ENCODE measurements around the gene GMIP. TPM values are rescaled to one million over a fixed set of nuclear protein-coding genes. Genes with fewer than 3 reads are reported as not detected.

Gene GMIP
- total and polyA plus RNA-seq, 2 of the 13 experiments (the other 11 are each of a cell fraction or from before 2014, with no cell fraction given) = 1.5 to 1.8 TPM

GRCh38 chr19:19643158-19644053 lies at the start of gene GMIP (continued):
- TF ChIP-seq ZBTB20 (CRISPR knock-in tag; IDR thresholded peaks at IDR 0.05; ENCODE audit: borderline replicate concordance, low read depth) (no peak), ZNF678 (CRISPR knock-in tag; IDR thresholded peaks at IDR 0.05) (no peak), ZNF550 (CRISPR knock-in tag; IDR thresholded peaks at IDR 0.05; ENCODE audit: borderline replicate concordance) (0 out of 2 replicates have a peak, but pooled peaks have one; percentile 12), PHF8 (CRISPR knock-in tag; IDR thresholded peaks at IDR 0.05) (peak; percentile 54; the same call in 1 of the 2 replicates), CBX5 (CRISPR knock-in tag; IDR thresholded peaks at IDR 0.05; ENCODE audit: borderline replicate concordance) (no peak), KLF16 (CRISPR knock-in tag; IDR thresholded peaks at IDR 0.05) (no peak), SETDB1 (CRISPR knock-in tag; IDR thresholded peaks at IDR 0.05; ENCODE audit: borderline replicate concordance) (no peak), ZFYVE20 (CRISPR knock-in tag; IDR thresholded peaks at IDR 0.05; ENCODE audit: borderline replicate concordance, low read depth) (no peak), SMC3 (IDR thresholded peaks at IDR 0.05; ENCODE audit: low read length) (peak; percentile 63), CC2D1A (CRISPR knock-in tag; IDR thresholded peaks at IDR 0.05) (0 out of 2 replicates have a peak, but pooled peaks have one; percentile 45), CCDC6 (CRISPR knock-in tag; IDR thresholded peaks at IDR 0.05) (no peak), MIER2 (CRISPR knock-in tag; IDR thresholded peaks at IDR 0.05) (no peak), ZNF253 (CRISPR knock-in tag; IDR thresholded peaks at IDR 0.05; ENCODE audit: borderline replicate concordance) (no peak), PHF20 (CRISPR knock-in tag; IDR thresholded peaks at IDR 0.05) (peak; percentile 41; the same call in 1 of the 2 replicates), PHF5A (CRISPR knock-in tag; IDR thresholded peaks at IDR 0.05; ENCODE audit: low read depth, unreplicated experiment) (no peak), JARID2 (CRISPR knock-in tag; IDR thresholded peaks at IDR 0.05; ENCODE audit: insufficient replicate concordance) (no peak), ZMAT3 (CRISPR knock-in tag; conservative IDR thresholded peaks at IDR 0.05) (0 out of 2 replicates have a peak, but pooled peaks have one; percentile 34), HMGXB4 (CRISPR knock-in tag; IDR thresholded peaks at IDR 0.05; ENCODE audit: borderline replicate concordance in 1 of 2, low read depth in 1 of 2) (peak; percentile 46 to 75; a peak in 3 of 4 replicates), ZNF501 (CRISPR knock-in tag; IDR thresholded peaks at IDR 0.05) (no peak), ZNF496 (CRISPR knock-in tag; IDR thresholded peaks at IDR 0.05; ENCODE audit: insufficient replicate concordance) (no peak), ZNF337 (CRISPR knock-in tag; IDR thresholded peaks at IDR 0.05; ENCODE audit: borderline replicate concordance, low read depth) (no peak)

All from HepG2 (cell line).